Raji (cell line): Measurements from ENCODE around the gene KIAA1217.

Source experiments
- POLR2A ChIP-seq: IDR thresholded peaks from 2 replicates; pipeline ENCODE4 v1.6.1; 2011; ENCODE audit warnings: low read depth, low read length, control low read depth; ENCODE audit not compliant: insufficient read depth

The KIAA1217 gene

DNA sequence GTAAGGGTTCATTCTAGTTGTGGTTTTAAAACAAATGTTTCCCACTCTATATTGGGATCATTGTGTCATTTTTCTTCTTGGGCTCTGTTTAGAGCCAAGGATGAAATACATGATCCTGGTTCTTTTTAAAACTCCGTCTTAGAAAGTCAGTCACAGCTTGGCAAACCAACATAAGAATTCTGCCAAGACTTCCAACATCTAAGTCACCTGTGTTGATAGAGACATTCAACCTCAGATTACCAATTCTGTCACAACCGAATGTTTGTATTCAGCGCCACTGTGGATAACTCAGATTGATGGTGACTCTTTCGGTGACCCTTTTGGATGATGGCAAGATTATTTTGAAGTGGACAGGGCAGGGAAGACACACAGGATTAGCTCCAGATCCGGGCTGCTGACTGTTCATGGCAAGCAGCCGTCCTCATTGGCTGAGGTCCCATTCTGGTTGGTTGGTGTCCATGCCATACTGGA is 259.4 kb downstream of the KIAA1217 start:
- no peak for TF ChIP-seq POLR2A

DNA sequence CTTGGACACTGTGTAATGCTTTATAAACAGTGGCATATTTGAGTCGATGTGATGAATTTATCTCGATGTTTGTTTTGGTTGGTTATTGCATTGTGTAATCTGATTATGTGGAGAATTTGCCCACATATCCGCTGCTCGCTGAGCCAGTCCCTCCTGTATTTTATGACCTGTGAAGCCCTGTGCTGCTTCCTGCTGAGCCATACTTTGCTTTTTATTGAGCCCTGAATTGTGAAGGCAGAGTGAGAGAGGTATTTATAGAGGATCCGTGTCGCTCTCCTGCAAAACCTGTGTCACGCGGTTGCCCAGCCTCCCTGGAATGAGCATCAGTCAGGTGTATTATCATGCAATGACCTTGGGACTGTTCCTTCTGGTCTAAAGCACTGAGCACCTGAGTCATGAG is 261.1 kb downstream of the KIAA1217 start:
- no peak for TF ChIP-seq POLR2A

DNA sequence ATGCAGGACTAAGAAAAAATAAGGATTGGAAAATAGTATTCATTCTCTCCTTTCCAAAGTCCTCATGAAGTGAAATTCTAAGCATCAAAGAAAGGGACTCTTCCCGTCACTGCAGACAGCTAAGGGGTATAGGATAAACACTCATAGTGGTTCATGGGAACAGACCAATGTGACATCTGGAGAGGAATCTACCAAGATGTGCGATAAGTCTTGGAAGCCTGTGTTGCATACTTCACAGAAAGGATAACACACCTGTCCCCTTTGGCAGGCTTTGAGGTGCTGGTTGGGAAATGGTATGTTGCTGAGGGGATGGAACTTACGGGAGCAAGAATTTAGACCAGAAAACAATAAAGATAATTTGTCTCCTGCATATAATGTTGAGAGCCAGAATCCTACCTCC is 266.7 kb downstream of the KIAA1217 start:
- no peak for TF ChIP-seq POLR2A

DNA sequence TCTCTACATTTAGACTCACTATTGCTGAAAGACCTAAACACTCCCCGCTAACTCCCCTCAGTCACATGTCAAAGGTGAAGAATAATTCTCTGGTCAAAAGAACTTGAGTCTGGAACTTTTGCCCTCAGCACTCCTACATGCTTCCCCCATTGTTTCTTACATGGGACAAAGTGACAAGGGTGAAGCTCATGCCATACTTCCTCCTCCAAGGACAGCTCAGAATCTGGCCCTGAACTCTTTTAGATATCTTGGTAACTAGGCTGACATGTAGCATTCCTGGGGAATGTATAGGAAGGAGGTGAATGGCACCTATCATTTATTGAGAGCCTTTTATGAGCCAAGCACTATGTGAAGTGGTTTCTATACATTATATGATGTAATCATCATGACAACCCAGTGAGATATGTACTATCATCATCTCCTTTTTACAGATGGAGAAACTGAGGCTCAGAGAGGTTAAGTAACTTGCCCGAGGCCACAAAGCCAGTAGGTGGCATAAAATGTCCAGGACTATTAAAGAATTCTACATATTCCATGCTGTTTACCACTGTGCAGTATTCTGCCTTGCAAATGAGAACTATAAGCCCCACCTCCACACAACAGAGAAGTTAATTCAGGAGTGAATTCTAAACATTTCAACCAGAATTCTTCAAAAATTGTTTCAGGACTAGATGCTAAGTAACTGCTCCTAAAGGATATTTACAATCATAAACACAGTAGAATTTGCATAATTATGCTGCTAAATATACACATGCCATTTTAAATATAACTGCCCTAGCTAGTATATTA is 268.2 kb downstream of the KIAA1217 start:
- no peak for TF ChIP-seq POLR2A

DNA sequence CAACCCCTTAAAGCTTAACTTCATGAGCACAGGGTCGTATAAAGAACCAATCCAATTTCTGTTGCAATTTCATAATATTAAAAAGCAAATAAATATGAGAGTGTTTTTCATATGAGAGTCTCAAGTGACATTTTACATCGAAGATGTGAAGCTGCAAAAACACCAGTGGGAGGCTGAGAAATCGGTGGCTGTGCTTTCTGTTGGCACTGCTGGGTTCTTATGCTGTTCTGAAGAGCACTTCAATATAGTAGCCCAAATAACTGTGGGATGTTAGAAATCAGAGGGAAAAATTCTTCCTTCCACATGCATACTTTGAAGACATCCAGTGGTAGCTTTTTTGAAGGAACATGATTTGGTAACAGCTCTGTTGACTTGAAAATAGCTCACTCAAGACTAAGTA is 269.0 kb downstream of the KIAA1217 start:
- no peak for TF ChIP-seq POLR2A

DNA sequence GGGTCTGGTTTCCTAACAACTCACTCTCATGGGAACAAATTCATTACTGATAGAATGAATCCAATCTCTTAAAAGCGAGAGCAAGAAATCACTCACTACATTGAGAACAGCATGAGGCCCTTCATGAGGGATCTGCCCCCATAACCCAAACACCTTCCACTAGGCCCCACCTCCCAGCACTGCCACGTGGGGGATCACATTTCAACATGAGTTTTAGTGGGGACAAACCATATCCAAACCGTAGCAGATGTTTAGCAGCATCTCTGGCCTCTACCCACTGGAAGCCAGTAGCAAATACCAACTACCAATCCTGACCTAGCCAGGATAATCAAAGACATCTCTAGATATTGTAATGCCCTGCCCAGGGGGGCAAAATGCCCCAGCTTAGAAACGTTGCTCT is 270.9 kb downstream of the KIAA1217 start:
- TF ChIP-seq POLR2A = no peak

DNA sequence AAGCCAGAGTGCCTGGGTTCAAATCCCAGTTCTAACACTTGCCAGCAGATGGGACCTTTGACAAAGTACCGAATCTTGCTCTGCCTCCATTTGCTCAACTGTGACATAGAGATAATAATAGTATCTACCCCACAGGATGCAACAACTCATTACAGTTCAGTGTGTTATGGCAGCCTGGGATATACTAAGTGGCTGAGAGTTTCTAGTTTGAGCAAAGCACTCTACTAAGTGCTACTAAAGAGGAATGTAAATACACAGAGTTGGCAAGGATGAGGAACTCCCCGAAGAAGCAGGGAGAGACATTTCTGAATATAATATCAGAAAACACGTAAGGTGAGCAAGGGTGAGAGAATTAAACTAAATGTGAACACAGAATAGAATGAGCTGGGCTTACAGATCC is 271.5 kb downstream of the KIAA1217 start:
- no peak for TF ChIP-seq POLR2A

DNA sequence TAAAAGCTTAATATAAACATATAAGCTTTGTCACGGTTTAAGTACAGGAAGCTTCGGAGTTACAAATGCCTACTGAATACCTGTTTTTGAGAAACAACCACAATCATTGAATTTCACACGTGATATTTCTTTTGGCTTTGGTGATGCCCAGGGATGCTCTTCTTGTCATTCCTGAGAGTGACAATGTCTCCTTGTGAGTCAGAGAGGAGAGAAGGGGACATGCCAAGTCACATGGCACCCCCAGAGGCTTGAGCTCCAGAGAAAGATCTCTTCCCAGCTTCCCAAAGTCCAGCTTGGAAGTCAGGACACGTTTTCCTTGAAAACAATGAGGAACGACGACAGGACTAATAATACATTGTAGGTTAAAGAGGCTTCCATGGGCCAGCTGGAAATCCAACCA is 272.3 kb downstream of the KIAA1217 start:
- TF ChIP-seq POLR2A = no peak

DNA sequence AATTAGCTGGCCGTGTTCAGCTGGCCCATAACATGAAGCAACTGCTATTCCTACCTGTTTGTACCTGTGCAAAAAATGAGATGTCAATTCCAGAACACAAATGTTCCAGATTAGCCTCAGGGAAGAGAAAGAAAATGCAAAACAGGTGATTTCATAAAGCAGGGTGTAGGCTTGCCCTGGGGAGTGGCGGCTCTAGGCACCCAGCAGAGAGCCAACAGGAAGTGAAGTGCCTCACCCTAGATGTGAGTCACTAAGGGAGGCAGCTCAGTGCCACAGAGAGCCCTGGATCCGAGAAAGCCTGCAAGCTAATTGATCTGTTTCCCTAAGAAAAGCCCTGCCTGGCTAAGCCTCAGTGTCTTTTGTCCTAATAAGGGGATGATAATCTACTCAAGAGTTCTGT is 274.8 kb downstream of the KIAA1217 start:
- no peak for TF ChIP-seq POLR2A

DNA sequence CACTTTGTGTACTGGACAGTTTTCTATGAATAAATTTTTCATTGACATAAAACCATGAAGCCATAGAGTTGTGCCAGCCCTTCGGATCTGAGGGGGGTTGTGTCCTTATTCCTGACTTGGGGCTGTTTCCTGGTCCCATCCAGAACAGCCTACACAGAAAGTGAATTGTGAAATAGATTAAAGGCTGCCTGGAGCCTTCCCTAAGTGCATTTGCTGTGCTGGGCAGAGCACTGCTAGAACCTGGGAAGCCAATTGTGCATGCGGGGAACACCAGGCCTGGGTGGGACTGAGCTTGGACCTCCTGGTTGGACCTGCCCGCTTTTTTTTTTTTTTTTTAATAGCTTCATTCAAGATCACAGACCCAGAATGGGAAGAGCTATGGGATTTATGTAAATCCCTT is 275.8 kb downstream of the KIAA1217 start:
- no peak for TF ChIP-seq POLR2A

DNA sequence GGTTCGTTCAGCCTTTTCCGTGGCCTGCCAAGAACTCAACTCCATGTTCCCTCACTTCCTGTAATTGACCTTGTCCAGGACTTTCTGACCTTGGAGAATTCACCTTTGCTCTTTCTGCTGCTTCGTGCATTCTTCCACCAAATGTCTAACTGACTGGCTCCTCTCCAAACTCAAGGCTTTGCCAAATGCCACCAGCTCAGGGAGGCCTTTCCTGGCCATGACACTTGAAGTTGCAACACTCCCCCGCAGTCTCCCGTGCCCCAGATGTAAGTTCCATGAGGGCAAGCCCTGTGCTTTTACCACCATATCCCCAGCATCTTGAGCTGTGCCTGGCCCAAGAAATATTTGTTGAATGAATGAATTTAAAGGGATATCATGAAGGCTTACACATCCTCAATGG is 276.4 kb downstream of the KIAA1217 start:
- TF ChIP-seq POLR2A = no peak

DNA sequence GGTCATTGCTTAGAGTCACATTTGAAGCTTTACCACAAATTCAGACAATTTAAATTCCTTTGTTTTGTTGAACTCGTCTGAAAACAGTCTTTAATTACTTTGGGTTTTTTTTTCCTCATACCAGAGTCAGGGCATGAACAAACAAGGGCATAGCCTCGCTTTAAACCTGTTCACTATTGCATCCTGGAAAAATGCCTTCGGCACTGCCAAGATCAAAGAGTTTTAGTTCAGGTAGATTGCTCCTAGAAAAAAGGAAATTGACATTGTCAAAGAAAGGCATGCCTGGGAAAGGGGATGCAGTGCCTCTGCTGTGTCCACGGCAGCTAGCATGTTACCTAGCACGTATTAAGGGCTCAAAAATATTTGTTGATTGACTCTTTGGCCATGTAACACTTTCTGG is 279.7 kb downstream of the KIAA1217 start:
- no peak for TF ChIP-seq POLR2A

DNA sequence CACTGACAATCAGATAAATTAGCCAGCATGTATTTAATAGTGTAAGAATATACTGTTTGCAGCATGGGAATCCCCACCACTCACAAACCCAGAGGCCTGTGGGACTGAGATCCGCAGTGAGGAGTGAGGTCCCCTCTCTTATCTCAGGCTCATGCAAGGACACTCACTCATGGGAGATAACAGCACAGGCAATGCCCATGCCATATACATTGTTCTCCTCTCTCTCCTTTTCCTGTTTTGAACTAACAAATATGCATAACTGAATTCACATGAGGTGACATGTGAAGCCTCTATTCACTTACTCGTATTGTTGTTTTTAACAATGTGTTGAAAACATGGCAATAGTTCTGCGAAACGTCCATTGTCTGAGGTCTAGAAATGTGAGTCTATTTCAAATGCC is 284.2 kb downstream of the KIAA1217 start:
- no peak for TF ChIP-seq POLR2A

DNA sequence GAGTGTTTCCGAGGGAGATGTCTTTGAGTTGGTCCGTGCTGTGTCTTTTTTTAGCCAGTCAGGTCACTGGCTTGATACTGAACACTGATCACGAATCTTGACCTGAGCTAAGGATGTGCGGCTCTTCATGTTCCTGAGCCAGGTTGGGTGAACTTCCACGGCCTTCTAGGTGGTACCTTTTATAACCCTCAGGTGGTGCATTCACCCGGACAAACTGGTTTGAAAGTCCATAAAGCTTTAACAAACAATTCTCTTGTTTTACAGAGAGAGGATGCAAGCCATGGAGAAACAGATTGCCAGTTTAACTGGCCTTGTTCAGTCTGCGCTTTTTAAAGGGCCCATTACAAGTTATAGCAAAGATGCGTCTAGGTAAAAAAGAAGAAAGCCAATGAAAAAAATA is 285.3 kb downstream of the KIAA1217 start:
- TF ChIP-seq POLR2A = no peak

DNA sequence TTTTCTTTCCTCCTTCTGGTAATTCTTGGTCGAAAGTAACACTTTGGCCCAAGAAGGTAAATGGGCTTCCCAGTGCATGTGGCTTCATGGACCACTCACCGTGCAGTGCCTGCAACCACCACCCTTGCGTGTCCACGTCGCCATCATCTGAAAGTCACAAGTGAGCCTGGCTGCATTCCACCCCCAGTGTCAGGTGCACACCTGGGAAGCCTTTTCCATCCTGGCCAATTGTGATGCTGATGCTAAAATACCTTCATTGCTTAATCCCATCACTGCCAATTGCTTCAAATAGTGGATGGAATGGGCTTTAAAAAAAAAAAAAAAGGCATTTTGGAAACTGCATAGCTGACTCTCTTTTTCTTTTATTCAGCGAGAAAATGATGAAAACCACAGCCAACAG is 285.8 kb downstream of the KIAA1217 start:
- TF ChIP-seq POLR2A = no peak

DNA sequence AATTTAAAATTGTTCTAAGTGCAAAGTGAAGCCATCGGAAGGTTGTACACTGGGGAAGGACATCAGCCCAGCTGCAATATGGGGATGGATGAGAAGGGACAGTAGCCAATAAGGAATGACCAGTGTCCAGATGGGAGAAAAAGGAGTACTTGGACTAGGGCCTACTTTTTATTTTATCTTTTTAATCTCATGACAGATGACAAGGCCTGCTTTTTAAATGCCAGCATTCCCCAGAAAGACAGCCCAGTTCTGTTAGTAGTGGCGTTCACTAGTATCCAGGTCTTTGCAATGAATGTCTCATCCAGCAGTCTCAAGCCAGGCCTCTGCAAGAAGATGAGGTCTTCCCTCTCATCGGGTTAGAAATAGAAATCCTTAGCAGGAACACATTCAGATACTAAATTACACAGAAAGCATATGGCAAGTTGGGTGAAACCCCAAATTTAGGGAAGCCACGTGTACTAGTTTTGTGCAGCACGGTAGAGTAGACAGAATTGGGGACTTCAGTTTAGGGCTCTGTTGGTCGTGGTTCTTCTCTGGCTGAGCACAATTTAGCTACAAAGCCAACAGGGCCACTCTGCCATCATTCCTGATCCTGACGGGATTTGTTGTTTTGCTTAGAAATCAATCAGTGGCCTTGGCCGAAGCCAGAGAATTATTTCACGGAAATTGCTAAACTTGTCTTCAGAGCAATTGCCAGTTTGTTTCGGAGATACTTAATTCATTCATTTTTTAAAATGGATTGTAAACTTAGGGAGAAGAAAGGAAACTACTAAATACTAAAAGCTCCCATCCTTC is 286.9 kb downstream of the KIAA1217 start:
- TF ChIP-seq POLR2A = no peak
